GM23338 (cell line): ENCODE results near the gene SYT12. TPM values are rescaled to one million over a fixed set of nuclear protein-coding genes. Genes with fewer than 3 reads are reported as not detected.

Experiments used
- CREB1 ChIP-seq: fragments of 250-450 bp; sonication (Bioruptor Pico); IDR thresholded peaks from 2 replicates; pipeline ENCODE4 v1.5.0; 2020; ENCODE audit warnings: low read depth, mild to moderate bottlenecking, moderate library complexity
- CTCF ChIP-seq, 2 experiments: fragments of 200-600 bp in 1 of 2; sonication (generic) in 1 of 2; conservative IDR thresholded peaks; 2 replicates each; pipeline versions ENCODE4 v1.5.1 to v1.6.1; 2016 to 2017; ENCODE audit warnings: antibody characterized with exemption in 2 of 2, low read depth in 2 of 2, mild to moderate bottlenecking in 2 of 2, moderate library complexity in 1 of 2
- EZH2 ChIP-seq: fragments of 200-600 bp; sonication (generic); IDR thresholded peaks from one replicate; pipeline ENCODE4 v1.8.0; 2017; ENCODE audit warnings: antibody characterized with exemption, mild to moderate bottlenecking, low read depth; ENCODE audit not compliant: unreplicated experiment
- STAT1 ChIP-seq: IDR thresholded peaks from one replicate; pipeline ENCODE4 v1.6.1; 2016; ENCODE audit warnings: antibody characterized with exemption; ENCODE audit not compliant: unreplicated experiment
- ZNF114 ChIP-seq: fragments of 250-450 bp; sonication (Bioruptor Pico); IDR thresholded peaks from 2 replicates; pipeline ENCODE4 v1.5.0; 2020; ENCODE audit warnings: mild to moderate bottlenecking, moderate library complexity
- ZNF331 ChIP-seq: fragments of 250-450 bp; sonication (Bioruptor Pico); IDR thresholded peaks from 2 replicates; pipeline ENCODE4 v1.5.0; 2020; ENCODE audit warnings: low read depth, mild to moderate bottlenecking, moderate library complexity
- ZNF462 ChIP-seq: fragments of 250-450 bp; sonication (Bioruptor Pico); IDR thresholded peaks from 2 replicates; pipeline ENCODE4 v1.5.0; 2020; ENCODE audit warnings: mild to moderate bottlenecking, moderate library complexity
- polyA plus RNA-seq: library from polyadenylated mRNA; unstranded; fragments of >200 nt; fragmentation: Nextera tagmentation; extraction: Ambion mirVana; gene quantifications from 2 replicates; pipeline ENCODE4 v1.2.1, GENCODE V29; 2016
- total RNA-seq: library from RNA; depleted of rRNA; stranded (reverse); fragments of >200 nt; shearing (Covaris generic); gene quantifications from 2 replicates; pipeline ENCODE4 v1.2.3, GENCODE V29; 2014

Gene SYT12
- total and polyA plus RNA-seq, 2 experiments from 2014 or later: 0.92 to 2.5 TPM

- TF ChIP-seq CTCF (conservative IDR thresholded peaks at IDR 0.05; ENCODE audit: low read depth in 2 of 2) (no peak), EZH2 (no peak), CREB1 (CRISPR knock-in tag) (0 out of 2 replicates have a peak, but pooled peaks have one; percentile 13), ZNF114 (CRISPR knock-in tag) (no peak), STAT1 (no peak), ZNF462 (no peak), ZNF331 (CRISPR knock-in tag) (no peak)
Observed at GRCh38 chr11:66987158-66987620, 35.7 kb upstream of the SYT12 start (continued).
